ENCODE results near the gene CRTAC1.

Gene CRTAC1

GRCh38 chr10:98029149-98030092 is 1.0 kb downstream of the CRTAC1 start:
- DNase-seq: no peak

- peak; percentile 63 for DNase-seq
These were observed 2.2 kb downstream of the CRTAC1 start for GRCh38 chr10:98028168-98028770.

- no peak for DNase-seq
These were observed 7.4 kb downstream of the CRTAC1 start for GRCh38 chr10:98023024-98023423.

- no peak for DNase-seq
These were observed 9.6 kb downstream of the CRTAC1 start for GRCh38 chr10:98020784-98021183.

- DNase-seq: no peak
These were observed 10.2 kb downstream of the CRTAC1 start for GRCh38 chr10:98020254-98020653.

- no peak for DNase-seq
These were observed 10.6 kb downstream of the CRTAC1 start for GRCh38 chr10:98019784-98020183.

GRCh38 chr10:98016772-98017475 is 13.5 kb downstream of the CRTAC1 start:
- no peak for DNase-seq

- DNase-seq: no peak
These were observed 16.6 kb downstream of the CRTAC1 start for GRCh38 chr10:98013776-98014175.

GRCh38 chr10:98013122-98013521 is 17.3 kb downstream of the CRTAC1 start:
- no peak for DNase-seq

- no peak for DNase-seq
These were observed 17.8 kb downstream of the CRTAC1 start for GRCh38 chr10:98012644-98013043.

- no peak for DNase-seq
These were observed 19.3 kb downstream of the CRTAC1 start for GRCh38 chr10:98010939-98011685.

GRCh38 chr10:98006266-98006665 is 24.2 kb downstream of the CRTAC1 start:
- DNase-seq: no peak

GRCh38 chr10:98001736-98002135 is 28.7 kb downstream of the CRTAC1 start:
- no peak for DNase-seq

- DNase-seq: no peak
These were observed 30.1 kb downstream of the CRTAC1 start for GRCh38 chr10:98000346-98000745.

GRCh38 chr10:97999923-98000248 is 30.5 kb downstream of the CRTAC1 start:
- no peak for DNase-seq

GRCh38 chr10:97999066-97999922 is 31.1 kb downstream of the CRTAC1 start:
- no peak for DNase-seq

GRCh38 chr10:97991871-97992270 is 38.5 kb downstream of the CRTAC1 start:
- no peak for DNase-seq

GRCh38 chr10:97981816-97982215 is 48.6 kb downstream of the CRTAC1 start:
- no peak for DNase-seq

- no peak for DNase-seq
These were observed 52.7 kb downstream of the CRTAC1 start for GRCh38 chr10:97977673-97978072.

- DNase-seq: no peak
These were observed 54.8 kb downstream of the CRTAC1 start for GRCh38 chr10:97975598-97975997.

- DNase-seq: no peak
These were observed 55.6 kb downstream of the CRTAC1 start for GRCh38 chr10:97974526-97975525.

All from activated CD4-positive, CD25-positive, alpha-beta regulatory T cell treated with anti-CD3 and anti-CD28 coated beads, Interleukin-2, amount 50 U/mL, for 72 hours (primary cell).